Adrenal gland (tissue), 12 donors: ENCODE data around the gene RRP15. TPM values are rescaled to one million over a fixed set of nuclear protein-coding genes. Genes with fewer than 3 reads are reported as not detected.

Experiments used
- DNase-seq, 7 donors: peaks; one replicate each; pipeline ENCODE4 v3.0.0-alpha.2; 2019 to 2020
- H3K27ac ChIP-seq, 5 donors: fragments of 200-600 bp; sonication (generic) in 4 of 5; 1 replicate in 3 of 5; 2 replicates in 2 of 5; pipeline versions ENCODE4 v1.5.1 to v1.8.0; 2016 to 2020; ENCODE audit warnings: mild to moderate bottlenecking in 1 of 5
- H3K27me3 ChIP-seq: fragments of 200-600 bp; 2 replicates; pipeline ENCODE4 v1.8.0; 2021
- H3K36me3 ChIP-seq, 2 donors: fragments of 200-600 bp; replicated peaks in 1 of 2; 1 replicate in 1 of 2; 2 replicates in 1 of 2; pipeline versions ENCODE4 v1.5.1 to v1.8.0; 2018 to 2022
- H3K4me1 ChIP-seq, 2 donors: fragments of 200-600 bp; replicated peaks in 1 of 2; 1 replicate in 1 of 2; 2 replicates in 1 of 2; pipeline versions ENCODE4 v1.5.1 to v1.8.0; 2018 to 2021
- H3K4me3 ChIP-seq, 4 donors: fragments of 200-600 bp; sonication (generic) in 3 of 4; one replicate each; pipeline ENCODE4 v1.5.1; 2016 to 2018
- H3K9me3 ChIP-seq, 3 donors: fragments of 200-600 bp; sonication (generic) in 1 of 3; replicated peaks in 1 of 3; 1 replicate in 2 of 3; 2 replicates in 1 of 3; pipeline versions ENCODE4 v1.5.1 to v1.8.0; 2016 to 2021
- CTCF ChIP-seq, 6 experiments: fragments of 450-650 bp in 4 of 6; fragments of 200-600 bp in 2 of 6; sonication (generic) in 1 of 6; IDR thresholded peaks; 1 replicate in 5 of 6; 2 replicates in 1 of 6; pipeline versions ENCODE4 v1.5.1 to v1.8.0; 2016 to 2021; ENCODE audit warnings: antibody characterized with exemption in 6 of 6, mild to moderate bottlenecking in 2 of 6, moderate library complexity in 1 of 6
- POLR2A ChIP-seq, 2 donors: fragments of 450-650 bp; IDR thresholded peaks; one replicate each; pipeline ENCODE4 v1.6.1; 2017; ENCODE audit warnings: antibody characterized with exemption in 2 of 2, mild to moderate bottlenecking in 2 of 2, moderate library complexity in 1 of 2
- WGBS, 4 donors: extraction: QIAGEN DNeasy Blood & Tissue Kit in 2 of 4; methylation state at CpG; one replicate each; pipeline versions ENCODE4 v1.1.5 to v1.1.7; 2013 to 2017; 5-methylcytosine and 5-hydroxymethylcytosine counted together
- intact Hi-C, 2 donors: fragments of 100-400 bp; cut with DNase I; formaldehyde crosslinking; loops; one replicate each; pipeline versions ENCODE4 v1.14.1 to v1.15.0; 2022 to 2023
- polyA plus RNA-seq, 3 donors: library from polyadenylated mRNA; stranded (reverse); fragments of 200-250 nt in 2 of 3; fragments of 350-450 nt in 1 of 3; fragmentation: Illumina TruSeq in 1 of 3; extraction: RNeasy Lipid Tissue Mini Kit (QIAGEN cat#74804) in 1 of 3; gene quantifications; one replicate each; pipeline ENCODE4 v1.2.3, GENCODE V29; 2013 to 2014
- total RNA-seq, 9 donors: library from RNA; depleted of rRNA in 4 of 9; stranded (reverse); fragments of >200 nt in 4 of 9; fragments of 120-200 nt in 1 of 9; fragmentation: NEBNext Ultra II Directional in 1 of 9; extraction: Animal tissue kit (Norgen Biotek cat#: 25700) in 1 of 9; gene quantifications; one replicate each; pipeline versions ENCODE4 v1.1.0 to v1.2.4, GENCODE V29; 2013 to 2023
- donor health status: healthy with polysubstance abuse.
- donor health status: Bipolar disorder and iron deficiency.
- donor health status: DM: yes; HTN: yes; CAD: no.
- donor health status: DM: no; HTN: no; CAD: no.
- donor health status: DM: no; HTN: no; CAD: no.
- donor health status: DM: yes; HTN: yes; CAD: no.

RRP15 gene
- total and polyA plus RNA-seq, 12 donors, result 1.3 to 24.0 (median 11.1) TPM

GRCh38 chr1:218257371-218257770 is 27.7 kb upstream of the RRP15 start:
- intact Hi-C loops, result no loop called here
- H3K27me3 ChIP-seq, result no peaks in the 10 kb centered on the region
- DNase-seq, result no peak
- H3K4me1 ChIP-seq, result no peaks in the 10 kb centered on the region
- H3K27ac ChIP-seq, result no peak overlapping the region
- no peaks in the 10 kb centered on the region for H3K9me3 ChIP-seq
- no peak overlapping the region for H3K4me3 ChIP-seq
- no peaks in the 10 kb centered on the region for H3K36me3 ChIP-seq
- TF ChIP-seq POLR2A (IDR thresholded peaks at IDR 0.05) (no peak), CTCF (IDR thresholded peaks at IDR 0.05) (no peak)
- WGBS, 4 donors, result 14 to 23% (median 16%) methylated on average over 1 of the region's 1 CpG

- intact Hi-C loops, result no loop called here
- no peak for DNase-seq
- no peak for TF ChIP-seq CTCF (IDR thresholded peaks at IDR 0.05)
- no peak for TF ChIP-seq POLR2A (IDR thresholded peaks at IDR 0.05)
- Histone ChIP-seq H3K4me3 (no peak overlapping the region), H3K27me3 (no peaks in the 10 kb centered on the region), H3K4me1 (no peaks in the 10 kb centered on the region), H3K27ac (no peak overlapping the region), H3K9me3 (no peaks in the 10 kb centered on the region), H3K36me3 (no peaks in the 10 kb centered on the region)
- 71 to 80% (median 75%) methylated on average over 2 of the region's 2 CpGs for WGBS, 4 donors
Observed at GRCh38 chr1:218257971-218258370, 27.1 kb upstream of the RRP15 start.

- TF ChIP-seq POLR2A (IDR thresholded peaks at IDR 0.05), result no peak
- no peak for TF ChIP-seq CTCF (IDR thresholded peaks at IDR 0.05)
- Histone ChIP-seq H3K4me1 (no peaks in the 10 kb centered on the region), H3K9me3 (no peaks in the 10 kb centered on the region), H3K27ac (no peak overlapping the region), H3K4me3 (no peak overlapping the region), H3K27me3 (no peaks in the 10 kb centered on the region), H3K36me3 (no peaks in the 10 kb centered on the region)
- 60 to 77% (median 72%) methylated on average over 1 of the region's 1 CpG for WGBS, 4 donors
- intact Hi-C loops, result no loop called here
- DNase-seq, result no peak
Observed at GRCh38 chr1:218259339-218259738, 25.8 kb upstream of the RRP15 start.

GRCh38 chr1:218259800-218260199 is 25.3 kb upstream of the RRP15 start:
- H3K27me3 ChIP-seq, result no peaks in the 10 kb centered on the region
- WGBS, 4 donors, result 43 to 48% (median 46%) methylated on average over 6 of the region's 6 CpGs
- intact Hi-C loops, result no loop called here

More at GRCh38 chr1:218259800-218260199, 25.3 kb upstream of the RRP15 start:
- H3K4me1 ChIP-seq, result no peaks in the 10 kb centered on the region
- H3K27ac ChIP-seq, result no peak overlapping the region
- TF ChIP-seq POLR2A (IDR thresholded peaks at IDR 0.05), result no peak
- TF ChIP-seq CTCF (IDR thresholded peaks at IDR 0.05), result no peak
- DNase-seq, result no peak
- no peaks in the 10 kb centered on the region for H3K36me3 ChIP-seq
- no peak overlapping the region for H3K4me3 ChIP-seq
- H3K9me3 ChIP-seq, result no peaks in the 10 kb centered on the region
